OCI-LY7 (cell line): ENCODE results near the gene FAH. TPM values are rescaled to one million over a fixed set of nuclear protein-coding genes. Genes with fewer than 3 reads are reported as not detected.

Source experiments
- BruUV-seq: library from RNA; stranded (reverse); fragments of 400-500 nt; replicated peaks from 2 replicates; lab custom pipeline; 2021; lab: Mats Ljungman, UMichigan
- CTCF ChIA-PET: fragments of 300-600 bp; sonication (Branson Sonifier 250); formaldehyde crosslinking; loops from one replicate; lab custom pipeline; 2022; ENCODE audit warnings: antibody characterized with exemption; ENCODE audit not compliant: unreplicated experiment; lab: Charles Lee
- POLR2A ChIA-PET: fragments of 300-600 bp; sonication (Branson Sonifier 250); formaldehyde crosslinking; loops from one replicate; lab custom pipeline; 2022; ENCODE audit warnings: antibody characterized with exemption; lab: Charles Lee
- DNase-seq: peaks from one replicate; pipeline ENCODE4 v3.0.0-alpha.2; 2015; ENCODE audit warnings: low spot score
- H2AFZ ChIP-seq: fragments of 200-600 bp; sonication (generic), shearing (Covaris generic); 2 replicates; pipeline ENCODE4 v1.6.1; 2014; ENCODE audit warnings: mild to moderate bottlenecking, antibody characterized with exemption, low read length, moderate library complexity
- H3K27ac ChIP-seq: fragments of 200-600 bp; sonication (generic); 2 replicates; pipeline ENCODE4 v1.5.1; 2014; ENCODE audit warnings: mixed run types, low read depth, mild to moderate bottlenecking, moderate library complexity, low read length, inconsistent platforms; ENCODE audit not compliant: poor library complexity, severe bottlenecking
- H3K36me3 ChIP-seq: fragments of 200-600 bp; sonication (generic); 2 replicates; pipeline ENCODE4 v1.6.1; 2014; ENCODE audit warnings: mild to moderate bottlenecking, antibody characterized with exemption, low read length, moderate library complexity, mixed read lengths; ENCODE audit not compliant: insufficient read depth
- H3K4me1 ChIP-seq: fragments of 200-600 bp; sonication (generic); 2 replicates; pipeline ENCODE4 v1.5.1; 2014; ENCODE audit warnings: mild to moderate bottlenecking, low read length; ENCODE audit not compliant: insufficient read depth, poor library complexity, severe bottlenecking
- H3K4me2 ChIP-seq: fragments of 200-600 bp; sonication (generic); 2 replicates; pipeline ENCODE4 v1.6.1; 2014; ENCODE audit warnings: mild to moderate bottlenecking, low read length
- H3K4me3 ChIP-seq: fragments of 200-600 bp; sonication (generic); 2 replicates; pipeline ENCODE4 v1.5.1; 2014; ENCODE audit warnings: mild to moderate bottlenecking, low read depth, low read length; ENCODE audit not compliant: poor library complexity, severe bottlenecking
- H3K79me2 ChIP-seq: fragments of 200-600 bp; sonication (generic); 2 replicates; pipeline ENCODE4 v1.6.1; 2016; ENCODE audit warnings: low read depth, mild to moderate bottlenecking, low read length, moderate library complexity, mixed read lengths; ENCODE audit not compliant: insufficient read depth
- H3K9me2 ChIP-seq: fragments of 200-600 bp; sonication (generic); 2 replicates; pipeline ENCODE4 v1.6.1; 2016; ENCODE audit warnings: mild to moderate bottlenecking, low read length, mixed read lengths; ENCODE audit not compliant: insufficient read depth
- H3K9me3 ChIP-seq: fragments of 200-600 bp; sonication (generic); 2 replicates; pipeline ENCODE4 v1.6.1; 2014; ENCODE audit warnings: mild to moderate bottlenecking, mixed run types, low read length, mixed read lengths
- H4K20me1 ChIP-seq: fragments of 200-600 bp; sonication (generic); 2 replicates; pipeline ENCODE4 v1.6.1; 2014; ENCODE audit warnings: mild to moderate bottlenecking, antibody characterized with exemption, low read length, moderate library complexity, mixed read lengths; ENCODE audit not compliant: insufficient read depth
- EZH2phosphoT487 ChIP-seq: fragments of 200-600 bp; sonication (generic); IDR thresholded peaks from 2 replicates; pipeline ENCODE4 v1.6.1; 2018; ENCODE audit warnings: low read depth, borderline replicate concordance, mild to moderate bottlenecking, mixed run types, antibody characterized with exemption, low read length, moderate library complexity, mixed read lengths
- intact Hi-C: fragments of 100-400 bp; cut with micrococcal nuclease; formaldehyde crosslinking; loops from one replicate; pipeline ENCODE4 v1.10.0; 2022; ENCODE audit not compliant: unreplicated experiment
- total RNA-seq, 2 experiments: library from RNA; depleted of rRNA in 1 of 2; stranded (reverse); fragments of >200 nt in 1 of 2; shearing (Covaris generic) in 1 of 2; gene quantifications; 2 replicates each; pipeline ENCODE4 v1.2.3, GENCODE V29; 2014 to 2022
- TF ChIP-seq, protein P1 (sequence below): fragments of 200-600 bp; sonication (generic); conservative IDR thresholded peaks from 2 replicates; pipeline ENCODE4 v1.5.1; 2014; ENCODE audit warnings: mild to moderate bottlenecking, antibody characterized with exemption, low read length, moderate library complexity, mixed read lengths

Gene FAH
- total RNA-seq, 2 experiments from 2014 or later, result 9.4 to 18.4 TPM

DNA sequence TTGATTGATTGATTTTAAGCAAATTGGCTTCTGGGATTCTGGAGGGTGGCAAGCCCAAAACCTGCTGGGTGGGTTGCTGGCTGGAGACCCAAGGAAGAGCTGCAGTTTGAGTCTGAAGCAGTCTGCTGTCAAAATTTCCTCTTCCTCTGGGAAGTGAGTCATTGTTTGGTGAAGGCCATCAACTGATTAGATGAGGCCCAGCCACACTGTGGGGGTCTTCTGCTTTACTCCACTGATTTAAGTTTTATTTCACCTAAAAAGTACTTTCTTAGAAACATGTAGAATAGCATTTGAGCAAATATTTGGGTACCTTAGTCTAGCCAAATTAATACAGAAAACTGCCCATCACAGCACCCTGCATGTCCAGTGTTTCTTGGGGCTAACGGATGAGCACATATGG is 33.8 kb downstream of the FAH start:
- H3K4me3 ChIP-seq, result no peak overlapping the region
- H4K20me1 ChIP-seq, result no peaks in the 10 kb centered on the region
- ChIA-PET CTCF (no interaction called here), POLR2A (no interaction called here)
- H3K4me1 ChIP-seq, result no peaks in the 10 kb centered on the region
- BruUV-seq, result no TSS peak
- no peaks in the 10 kb centered on the region for H3K79me2 ChIP-seq
- H3K4me2 ChIP-seq, result no peak overlapping the region
- H3K36me3 ChIP-seq, result no peaks in the 10 kb centered on the region
- intact Hi-C loops, result no loop called here
- no peaks in the 10 kb centered on the region for H3K9me3 ChIP-seq
- H2AFZ ChIP-seq, result no peak overlapping the region
- no peak for TF ChIP-seq EZH2phosphoT487
- TF ChIP-seq, protein P1, sequence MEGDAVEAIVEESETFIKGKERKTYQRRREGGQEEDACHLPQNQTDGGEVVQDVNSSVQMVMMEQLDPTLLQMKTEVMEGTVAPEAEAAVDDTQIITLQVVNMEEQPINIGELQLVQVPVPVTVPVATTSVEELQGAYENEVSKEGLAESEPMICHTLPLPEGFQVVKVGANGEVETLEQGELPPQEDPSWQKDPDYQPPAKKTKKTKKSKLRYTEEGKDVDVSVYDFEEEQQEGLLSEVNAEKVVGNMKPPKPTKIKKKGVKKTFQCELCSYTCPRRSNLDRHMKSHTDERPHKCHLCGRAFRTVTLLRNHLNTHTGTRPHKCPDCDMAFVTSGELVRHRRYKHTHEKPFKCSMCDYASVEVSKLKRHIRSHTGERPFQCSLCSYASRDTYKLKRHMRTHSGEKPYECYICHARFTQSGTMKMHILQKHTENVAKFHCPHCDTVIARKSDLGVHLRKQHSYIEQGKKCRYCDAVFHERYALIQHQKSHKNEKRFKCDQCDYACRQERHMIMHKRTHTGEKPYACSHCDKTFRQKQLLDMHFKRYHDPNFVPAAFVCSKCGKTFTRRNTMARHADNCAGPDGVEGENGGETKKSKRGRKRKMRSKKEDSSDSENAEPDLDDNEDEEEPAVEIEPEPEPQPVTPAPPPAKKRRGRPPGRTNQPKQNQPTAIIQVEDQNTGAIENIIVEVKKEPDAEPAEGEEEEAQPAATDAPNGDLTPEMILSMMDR, result no peak
- H3K9me2 ChIP-seq, result no peaks in the 10 kb centered on the region
- no peak for DNase-seq
- H3K27ac ChIP-seq, result no peak overlapping the region

DNA sequence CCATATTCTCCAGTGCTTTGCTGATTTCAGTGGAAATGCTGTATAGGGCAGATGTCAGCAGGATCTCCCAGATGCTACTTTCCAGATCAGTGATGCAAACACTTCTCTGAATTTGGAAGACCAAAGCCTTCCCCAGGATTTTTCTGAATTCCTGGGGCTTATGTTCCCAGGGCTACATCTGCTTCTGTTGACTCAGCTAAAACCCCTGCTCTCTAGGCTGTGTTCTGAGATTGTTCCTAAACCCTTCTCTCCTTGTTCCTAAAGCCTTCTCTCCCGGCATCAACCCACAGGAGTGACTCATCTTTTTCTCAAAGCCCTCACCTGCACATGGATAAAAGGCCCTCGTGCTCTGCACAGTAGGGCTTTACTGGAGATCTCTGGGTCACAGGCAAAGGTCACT is 35.5 kb downstream of the FAH start:
- no peaks in the 10 kb centered on the region for H3K9me2 ChIP-seq
- no peaks in the 10 kb centered on the region for H3K36me3 ChIP-seq
- POLR2A ChIA-PET, result no interaction called here
- no peak overlapping the region for H2AFZ ChIP-seq
- H3K27ac ChIP-seq, result no peak overlapping the region
- DNase-seq, result no peak
- CTCF ChIA-PET, result no interaction called here
- H4K20me1 ChIP-seq, result no peaks in the 10 kb centered on the region
- H3K4me2 ChIP-seq, result no peak overlapping the region
- intact Hi-C loops, result no loop called here
- no peak overlapping the region for H3K4me3 ChIP-seq
- H3K9me3 ChIP-seq, result no peaks in the 10 kb centered on the region
- no peaks in the 10 kb centered on the region for H3K4me1 ChIP-seq
- BruUV-seq, result no TSS peak
- no peak for TF ChIP-seq EZH2phosphoT487
- TF ChIP-seq, protein P1, result no peak
- no peaks in the 10 kb centered on the region for H3K79me2 ChIP-seq

DNA sequence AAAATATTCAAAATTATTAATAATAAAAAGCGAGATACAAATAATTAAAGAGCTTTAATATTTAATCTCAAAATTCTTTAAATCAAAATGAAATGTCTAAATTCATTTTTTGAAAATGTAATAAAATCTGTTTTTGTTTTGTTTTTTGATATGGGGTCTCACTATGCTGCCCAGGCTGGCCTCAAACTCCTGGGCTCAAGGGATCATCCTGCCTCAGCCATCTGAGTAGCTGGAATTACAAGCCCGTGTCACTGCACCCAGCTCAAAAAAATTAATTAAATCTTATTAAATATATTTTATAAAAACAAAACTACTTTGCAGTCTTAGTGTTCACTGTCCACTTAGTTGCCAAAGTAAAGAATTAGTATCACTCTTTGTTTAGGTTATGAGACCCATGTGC is 38.4 kb downstream of the FAH start:
- POLR2A ChIA-PET, result interaction anchor here (1.2 kb wide), 1 partner anchor 8 kb away, joined by 4 read pairs; no protein-coding TSS in a partner anchor

More for the DNA sequence above, 38.4 kb downstream of the FAH start:
- H3K4me3 ChIP-seq, result no peak overlapping the region
- H3K36me3 ChIP-seq, result no peaks in the 10 kb centered on the region
- CTCF ChIA-PET, result interaction anchor here (0.5 kb wide), 1 partner anchor 793 kb away, joined by 3 read pairs; no protein-coding TSS in a partner anchor
- no peak overlapping the region for H3K27ac ChIP-seq
- TF ChIP-seq EZH2phosphoT487, result no peak
- TF ChIP-seq, protein P1, result no peak
- no peaks in the 10 kb centered on the region for H3K9me2 ChIP-seq
- DNase-seq, result no peak
- no peaks in the 10 kb centered on the region for H4K20me1 ChIP-seq
- no peak overlapping the region for H2AFZ ChIP-seq
- no peaks in the 10 kb centered on the region for H3K9me3 ChIP-seq
- H3K79me2 ChIP-seq, result no peaks in the 10 kb centered on the region
- H3K4me1 ChIP-seq, result no peaks in the 10 kb centered on the region
- no peak overlapping the region for H3K4me2 ChIP-seq
- intact Hi-C loops, result no loop called here
- BruUV-seq, result no TSS peak
